AG10803 (cell line): Measurements from ENCODE around the gene SLC29A1.

Experiments used
- DNase-seq: peaks from one replicate; pipeline ENCODE4 v3.0.0; 2010; ENCODE audit warnings: low read depth
- H3K4me3 ChIP-seq: 2 replicates; pipeline ENCODE4 v1.5.1; 2011; ENCODE audit warnings: mild to moderate bottlenecking, low read length, control low read depth
- CTCF ChIP-seq: conservative IDR thresholded peaks from 2 replicates; pipeline ENCODE4 v1.5.1; 2011; ENCODE audit warnings: mild to moderate bottlenecking, low read length, control low read depth, inconsistent platforms

SLC29A1 gene

GRCh38 chr6:44272999-44273566 is 49.7 kb downstream of the SLC29A1 start:
- DNase-seq: no peak
- TF ChIP-seq CTCF: no peak
- no peak overlapping the region for H3K4me3 ChIP-seq

GRCh38 chr6:44273617-44274016 is 50.2 kb downstream of the SLC29A1 start:
- TF ChIP-seq CTCF: no peak
- no peak for DNase-seq
- no peak overlapping the region for H3K4me3 ChIP-seq

- DNase-seq: no peak
- no peak overlapping the region for H3K4me3 ChIP-seq
- no peak for TF ChIP-seq CTCF
Observed at GRCh38 chr6:44275271-44275748, 51.9 kb downstream of the SLC29A1 start.

- no peak for TF ChIP-seq CTCF
- no peak for DNase-seq
- H3K4me3 ChIP-seq: no peak overlapping the region
Observed at GRCh38 chr6:44275749-44276648, 52.6 kb downstream of the SLC29A1 start.

GRCh38 chr6:44276667-44277640 is 53.6 kb downstream of the SLC29A1 start:
- no peak for TF ChIP-seq CTCF
- no peak for DNase-seq
- H3K4me3 ChIP-seq: no peak overlapping the region

GRCh38 chr6:44277763-44278162 is 54.4 kb downstream of the SLC29A1 start:
- TF ChIP-seq CTCF: no peak
- H3K4me3 ChIP-seq: no peak overlapping the region
- no peak for DNase-seq
